ENCODE results near the gene CENPB.

- no peak for TF ChIP-seq EZH2 (IDR thresholded peaks at IDR 0.05; ENCODE audit: insufficient read depth, poor library complexity, severe bottlenecking)
- no peak for TF ChIP-seq EZH2phosphoT487 (IDR thresholded peaks at IDR 0.05; ENCODE audit: insufficient read depth, low read depth)
Measured at GRCh38 chr20:3748073-3748472, 38.5 kb downstream of the CENPB start.

Data from GM23248 (cell line).